Spleen (tissue), 7 donors: ENCODE data around the gene SLC25A26.

Source experiments
- CTCF ChIP-seq, 11 experiments: fragments of 200-600 bp in 7 of 11; fragments of 450-650 bp in 4 of 11; sonication (generic) in 4 of 11; IDR thresholded peaks in 8 of 11; conservative IDR thresholded peaks in 3 of 11; 1 replicate in 7 of 11; 2 replicates in 4 of 11; pipeline versions ENCODE4 v1.4.0 to v1.8.0; 2016 to 2021; ENCODE audit warnings: antibody characterized with exemption in 11 of 11, inconsistent platforms in 4 of 11, mild to moderate bottlenecking in 1 of 11
- POLR2A ChIP-seq, 3 donors: fragments of 450-650 bp; IDR thresholded peaks; one replicate each; pipeline ENCODE4 v1.5.1; 2017; ENCODE audit warnings: antibody characterized with exemption in 3 of 3, mild to moderate bottlenecking in 1 of 3
- POLR2AphosphoS5 ChIP-seq, 3 donors: sonication (generic); formaldehyde crosslinking; IDR thresholded peaks; one replicate each; pipeline ENCODE4 v1.5.1; 2017; ENCODE audit warnings: antibody characterized with exemption in 3 of 3
- donor health status: DM: no; HTN: no; CAD: no; lungs with moderate emphysema.
- donor health status: DM: no; HTN: no; CAD: no.
- donor health status: DM: no; HTN: no; CAD: no.

- TF ChIP-seq CTCF (IDR thresholded peaks at IDR 0.05 in 8 of 11, conservative IDR thresholded peaks at IDR 0.05 in 3 of 11) (no peak), POLR2A (IDR thresholded peaks at IDR 0.05) (no peak), POLR2AphosphoS5 (IDR thresholded peaks at IDR 0.05) (no peak)
Measured at GRCh38 chr3:66181764-66182163, 39.0 kb upstream of the SLC25A26 start.
